RWPE2 (cell line): ENCODE data around the gene THSD4.

Experiments
- ATAC-seq: fragments of 200-7000 bp; cut with Tn5 transposase; 3 replicates; pipeline ENCODE4 v1.9.1; 2021; ENCODE audit warnings: low read depth
- DNase-seq: peaks from one replicate; pipeline ENCODE4 v3.0.0-alpha.2; 2020; ENCODE audit warnings: low spot score
- H3K27ac ChIP-seq: fragments of 450-650 bp; 2 replicates; pipeline ENCODE4 v1.5.1; 2017; ENCODE audit warnings: mild to moderate bottlenecking; ENCODE audit not compliant: poor library complexity, severe bottlenecking
- H3K27me3 ChIP-seq: fragments of 250-450 bp; sonication (Bioruptor Pico); 2 replicates; pipeline ENCODE4 v1.5.1; 2021; ENCODE audit warnings: mild to moderate bottlenecking, moderate library complexity; ENCODE audit not compliant: insufficient read depth, poor library complexity, severe bottlenecking
- H3K36me3 ChIP-seq: fragments of 250-450 bp; sonication (Bioruptor Pico); 2 replicates; pipeline ENCODE4 v1.5.1; 2020; ENCODE audit warnings: low read depth, mild to moderate bottlenecking, moderate library complexity
- H3K4me1 ChIP-seq: fragments of 250-450 bp; sonication (Bioruptor Pico); 2 replicates; pipeline ENCODE4 v1.5.1; 2021; ENCODE audit warnings: mild to moderate bottlenecking, moderate library complexity; ENCODE audit not compliant: insufficient read depth, poor library complexity, severe bottlenecking
- H3K4me3 ChIP-seq: fragments of 250-450 bp; sonication (Bioruptor Pico); 2 replicates; pipeline ENCODE4 v1.5.1; 2021; ENCODE audit warnings: mild to moderate bottlenecking, moderate library complexity; ENCODE audit not compliant: severe bottlenecking
- H3K9me3 ChIP-seq: fragments of 250-450 bp; sonication (Bioruptor Pico); 2 replicates; pipeline ENCODE4 v1.5.1; 2021; ENCODE audit warnings: mild to moderate bottlenecking, moderate library complexity; ENCODE audit not compliant: severe bottlenecking
- TF ChIP-seq, protein P1 (sequence below): fragments of 450-650 bp; IDR thresholded peaks from one replicate; pipeline ENCODE4 v1.5.1; 2017; ENCODE audit warnings: mild to moderate bottlenecking, moderate library complexity; ENCODE audit not compliant: poor library complexity, severe bottlenecking

Gene THSD4

GRCh38 chr15:71082803-71083202, 32.5 kb upstream of the THSD4 start:
- H3K4me3 ChIP-seq = no peak overlapping the region
- DNase-seq = no peak
- no peak for ATAC-seq

GRCh38 chr15:71083349-71083748, 31.9 kb upstream of the THSD4 start:
- Histone ChIP-seq H3K4me3 (no peak overlapping the region), H3K4me1 (peaks cover 24% of the 10 kb centered on the region), H3K9me3 (peaks cover 2% of the 10 kb centered on the region), H3K27me3 (no peaks in the 10 kb centered on the region), H3K27ac (no peak overlapping the region), H3K36me3 (no peaks in the 10 kb centered on the region)
- no peak for DNase-seq
- TF ChIP-seq, protein P1, sequence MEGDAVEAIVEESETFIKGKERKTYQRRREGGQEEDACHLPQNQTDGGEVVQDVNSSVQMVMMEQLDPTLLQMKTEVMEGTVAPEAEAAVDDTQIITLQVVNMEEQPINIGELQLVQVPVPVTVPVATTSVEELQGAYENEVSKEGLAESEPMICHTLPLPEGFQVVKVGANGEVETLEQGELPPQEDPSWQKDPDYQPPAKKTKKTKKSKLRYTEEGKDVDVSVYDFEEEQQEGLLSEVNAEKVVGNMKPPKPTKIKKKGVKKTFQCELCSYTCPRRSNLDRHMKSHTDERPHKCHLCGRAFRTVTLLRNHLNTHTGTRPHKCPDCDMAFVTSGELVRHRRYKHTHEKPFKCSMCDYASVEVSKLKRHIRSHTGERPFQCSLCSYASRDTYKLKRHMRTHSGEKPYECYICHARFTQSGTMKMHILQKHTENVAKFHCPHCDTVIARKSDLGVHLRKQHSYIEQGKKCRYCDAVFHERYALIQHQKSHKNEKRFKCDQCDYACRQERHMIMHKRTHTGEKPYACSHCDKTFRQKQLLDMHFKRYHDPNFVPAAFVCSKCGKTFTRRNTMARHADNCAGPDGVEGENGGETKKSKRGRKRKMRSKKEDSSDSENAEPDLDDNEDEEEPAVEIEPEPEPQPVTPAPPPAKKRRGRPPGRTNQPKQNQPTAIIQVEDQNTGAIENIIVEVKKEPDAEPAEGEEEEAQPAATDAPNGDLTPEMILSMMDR = no peak
- ATAC-seq = no peak

More at GRCh38 chr15:71082803-71083202, 32.5 kb upstream of the THSD4 start:
- Histone ChIP-seq H3K27me3 (no peaks in the 10 kb centered on the region), H3K36me3 (no peaks in the 10 kb centered on the region), H3K27ac (no peak overlapping the region), H3K4me1 (peaks cover 24% of the 10 kb centered on the region), H3K9me3 (no peaks in the 10 kb centered on the region)
- TF ChIP-seq, protein P1 = no peak

DNA sequence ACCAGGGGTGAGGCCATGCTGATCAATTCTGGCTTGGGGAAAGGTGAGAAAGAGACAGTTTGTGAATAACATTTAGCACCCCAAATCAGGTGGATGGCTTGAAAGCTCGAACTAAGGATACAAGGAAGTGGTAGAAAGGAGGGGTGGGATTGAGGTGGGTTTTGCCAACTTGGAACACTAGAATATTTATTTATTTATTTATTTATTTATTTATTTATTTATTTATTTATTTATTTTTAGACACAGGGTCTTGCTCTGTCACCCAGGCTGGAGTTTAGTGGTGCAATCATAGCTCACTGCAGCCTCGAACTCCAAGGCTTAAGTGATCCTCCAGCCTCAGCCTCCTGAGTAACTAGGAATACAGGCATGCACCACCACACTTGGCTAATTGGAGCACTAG, 31.0 kb upstream of the THSD4 start:
- TF ChIP-seq, protein P1 = no peak
- peaks cover 20% of the 10 kb centered on the region for H3K4me1 ChIP-seq
- ATAC-seq (no peak), DNase-seq (no peak)
- peaks cover 3% of the 10 kb centered on the region for H3K9me3 ChIP-seq
- no peak overlapping the region for H3K4me3 ChIP-seq
- no peaks in the 10 kb centered on the region for H3K36me3 ChIP-seq
- H3K27me3 ChIP-seq = no peaks in the 10 kb centered on the region
- no peak overlapping the region for H3K27ac ChIP-seq

DNA sequence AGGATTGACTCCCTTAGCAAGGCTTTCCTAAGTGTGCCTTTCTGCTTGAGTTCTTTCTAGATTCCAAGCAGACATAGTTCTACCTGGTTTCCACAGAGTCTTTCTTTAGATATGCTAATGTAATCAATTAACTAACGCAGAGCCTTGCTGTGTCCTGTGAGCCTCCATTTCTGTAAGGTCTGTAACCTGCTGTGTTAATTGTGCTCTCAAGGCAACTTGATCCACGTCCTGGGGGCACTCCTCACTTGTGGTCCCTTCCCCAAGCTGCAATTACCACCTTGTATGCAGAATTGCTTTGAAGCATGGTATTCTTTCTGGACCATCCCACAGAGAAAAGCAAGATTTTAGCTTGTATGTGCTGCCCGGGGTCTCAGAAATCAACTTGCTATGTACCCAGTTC, 29.5 kb upstream of the THSD4 start:
- H3K4me1 ChIP-seq = peaks cover 4% of the 10 kb centered on the region
- H3K27me3 ChIP-seq = no peaks in the 10 kb centered on the region
- H3K27ac ChIP-seq = no peak overlapping the region
- DNase-seq (no peak), ATAC-seq (no peak)
- H3K4me3 ChIP-seq = no peak overlapping the region
- TF ChIP-seq, protein P1 = no peak
- H3K36me3 ChIP-seq = no peaks in the 10 kb centered on the region
- peaks cover 3% of the 10 kb centered on the region for H3K9me3 ChIP-seq

DNA sequence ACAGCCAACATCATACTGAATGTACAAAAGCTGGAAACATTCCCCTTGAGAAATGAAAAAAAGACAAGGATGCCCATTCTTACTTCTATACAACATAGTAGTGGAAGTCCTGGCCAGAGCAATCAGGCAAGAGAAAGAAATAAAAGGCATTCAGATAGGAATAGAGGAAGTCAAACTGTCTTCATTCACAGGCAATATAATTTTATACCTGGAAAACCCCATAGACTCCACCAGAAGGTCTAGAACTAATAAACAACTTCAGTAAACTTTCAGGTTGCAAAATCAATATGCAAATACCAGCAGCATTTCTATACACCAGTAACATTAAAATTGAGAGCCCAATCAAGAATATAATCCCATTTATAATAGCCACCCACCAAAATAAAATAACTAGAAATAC, 27.1 kb upstream of the THSD4 start:
- H3K9me3 ChIP-seq = peaks cover 3% of the 10 kb centered on the region
- no peaks in the 10 kb centered on the region for H3K27me3 ChIP-seq
- no peak for ATAC-seq
- no peak for DNase-seq
- TF ChIP-seq, protein P1 = no peak
- peaks cover 5% of the 10 kb centered on the region for H3K4me1 ChIP-seq
- H3K36me3 ChIP-seq = no peaks in the 10 kb centered on the region
- no peak overlapping the region for H3K27ac ChIP-seq
- no peak overlapping the region for H3K4me3 ChIP-seq
